B cell (primary cell): ENCODE data around the gene SLC35G6. TPM values are rescaled to one million over a fixed set of nuclear protein-coding genes. Genes with fewer than 3 reads are reported as not detected.

ENCODE experiments used
- ATAC-seq: fragments of 200-7000 bp; cut with Tn5 transposase; one replicate; pipeline ENCODE4 v1.10.0; 2021; ENCODE audit warnings: low read depth, mild to moderate bottlenecking, moderate number of reproducible peaks, moderate library complexity
- CTCF ChIA-PET: fragments of 350-600 bp; sonication (Branson Sonifier 250); formaldehyde crosslinking; loops from one replicate; lab custom pipeline; 2021; ENCODE audit warnings: antibody characterized with exemption, inconsistent platforms; lab: Charles Lee
- POLR2A ChIA-PET: fragments of 350-600 bp; sonication (Branson Sonifier 250); formaldehyde crosslinking; loops from one replicate; lab custom pipeline; 2021; ENCODE audit warnings: antibody characterized with exemption; lab: Charles Lee
- DNase-seq: peaks from one replicate; pipeline ENCODE4 v3.0.0; 2013
- H2AFZ ChIP-seq: 2 replicates; pipeline ENCODE4 v1.6.1; 2012; ENCODE audit warnings: mild to moderate bottlenecking, low read depth, low read length; ENCODE audit not compliant: insufficient read depth, poor library complexity, severe bottlenecking
- H3K27ac ChIP-seq, 2 donors: 1 replicate in 1 of 2; 2 replicates in 1 of 2; pipeline ENCODE4 v1.5.1; 2012 to 2013; ENCODE audit warnings: low read length in 2 of 2, mild to moderate bottlenecking in 2 of 2, moderate library complexity in 1 of 2
- H3K27me3 ChIP-seq, 4 experiments: fragments of 200-600 bp in 1 of 4; sonication (generic) in 1 of 4; replicated peaks in 1 of 4; 1 replicate in 2 of 4; 2 replicates in 2 of 4; pipeline versions ENCODE4 v1.6.1 to v1.7.0; 2013 to 2016; ENCODE audit warnings: low read length in 3 of 4, mild to moderate bottlenecking in 2 of 4, mixed read lengths in 1 of 4, moderate library complexity in 1 of 4; ENCODE audit not compliant: insufficient read depth in 4 of 4, control insufficient read depth in 3 of 4; ENCODE audit errors: control extremely low read depth in 1 of 4
- H3K36me3 ChIP-seq, 2 experiments: replicated peaks in 1 of 2; 1 replicate in 1 of 2; 2 replicates in 1 of 2; pipeline versions ENCODE4 v1.6.1 to v1.7.1; 2013; ENCODE audit warnings: low read length in 1 of 2; ENCODE audit not compliant: insufficient read depth in 2 of 2, control insufficient read depth in 1 of 2; ENCODE audit errors: control extremely low read depth in 1 of 2, extremely low read depth in 1 of 2
- H3K4me1 ChIP-seq, 2 donors: fragments of 200-600 bp in 1 of 2; sonication (generic) in 1 of 2; 1 replicate in 1 of 2; 2 replicates in 1 of 2; pipeline versions ENCODE4 v1.5.1 to v1.6.1; 2013 to 2017; ENCODE audit warnings: low read length in 2 of 2; ENCODE audit not compliant: control insufficient read depth in 2 of 2, insufficient read depth in 2 of 2
- H3K4me2 ChIP-seq: replicated peaks from 2 replicates; pipeline ENCODE3; 2012; ENCODE audit warnings: mild to moderate bottlenecking, low read depth, low read length; ENCODE audit not compliant: poor library complexity, severe bottlenecking
- H3K4me3 ChIP-seq, 5 experiments: fragments of 200-600 bp in 1 of 5; sonication (generic) in 1 of 5; 1 replicate in 3 of 5; 2 replicates in 2 of 5; pipeline versions ENCODE4 v1.5.1 to v1.7.0; 2011 to 2016; ENCODE audit warnings: low read length in 4 of 5, mild to moderate bottlenecking in 4 of 5, low read depth in 2 of 5, control low read depth in 1 of 5, moderate library complexity in 1 of 5; ENCODE audit not compliant: insufficient read depth in 1 of 5; ENCODE audit errors: control extremely low read depth in 1 of 5, extremely low read depth in 1 of 5
- H3K79me2 ChIP-seq: fragments of 200-600 bp; sonication (generic); one replicate; pipeline ENCODE4 v1.6.0; 2016; ENCODE audit warnings: low read length; ENCODE audit not compliant: control insufficient read depth, insufficient read depth
- H3K9ac ChIP-seq: fragments of 200-600 bp; sonication (generic); 2 replicates; pipeline ENCODE4 v1.6.1; 2017; ENCODE audit warnings: mild to moderate bottlenecking, low read length, moderate library complexity
- H3K9me3 ChIP-seq, 3 donors: one replicate each; pipeline versions ENCODE4 v1.6.1 to v1.7.1; 2013; ENCODE audit warnings: low read length in 2 of 3; ENCODE audit not compliant: control insufficient read depth in 2 of 3, insufficient read depth in 1 of 3; ENCODE audit errors: control extremely low read depth in 1 of 3
- H4K20me1 ChIP-seq: 2 replicates; pipeline ENCODE4 v1.6.0; 2012; ENCODE audit warnings: mild to moderate bottlenecking, low read length; ENCODE audit not compliant: insufficient read depth, control insufficient read depth, poor library complexity, severe bottlenecking
- H3K27ac Mint-ChIP-seq: one replicate; pipeline ENCODE4 v1.8.0; 2021; ENCODE audit warnings: mixed read lengths
- H3K27me3 Mint-ChIP-seq: one replicate; pipeline ENCODE4 v1.8.0; 2021; ENCODE audit warnings: mixed read lengths
- H3K4me1 Mint-ChIP-seq: one replicate; pipeline ENCODE4 v1.8.0; 2021; ENCODE audit warnings: mixed read lengths
- H3K4me3 Mint-ChIP-seq: one replicate; pipeline ENCODE4 v1.8.0; 2021; ENCODE audit warnings: mixed read lengths
- H3K9me3 Mint-ChIP-seq: one replicate; pipeline ENCODE4 v1.8.0; 2022; ENCODE audit warnings: mixed read lengths; ENCODE audit not compliant: insufficient read depth
- CTCF ChIP-seq: fragments of 200-600 bp; IDR thresholded peaks from one replicate; pipeline ENCODE4 v1.8.0; 2022; ENCODE audit warnings: antibody characterized with exemption, mild to moderate bottlenecking
- EZH2 ChIP-seq: IDR thresholded peaks from 2 replicates; pipeline ENCODE4 v1.6.1; 2012; ENCODE audit warnings: borderline replicate concordance, low read depth, mild to moderate bottlenecking, moderate library complexity, low read length; ENCODE audit not compliant: insufficient read depth, poor library complexity, severe bottlenecking
- WGBS: methylation state at CpG from one replicate; pipeline ENCODE4 v1.1.5; 2013; ENCODE audit warnings: missing lambda C conversion rate; ENCODE audit not compliant: insufficient coverage; 5-methylcytosine and 5-hydroxymethylcytosine counted together
- intact Hi-C: fragments of 100-400 bp; cut with micrococcal nuclease; formaldehyde crosslinking; loops from one replicate; pipeline ENCODE4 v1.10.0; 2022
- polyA plus RNA-seq: library from polyadenylated mRNA; depleted of rRNA; stranded (reverse); fragments of >200 nt; gene quantifications from 2 replicates; pipeline ENCODE4 v1.2.3, GENCODE V29; 2012
- total RNA-seq, 2 donors: library from RNA; stranded (reverse); fragments of 120-200 nt in 1 of 2; gene quantifications; 1 replicate in 1 of 2; 2 replicates in 1 of 2; pipeline versions ENCODE4 v1.2.3 to v1.2.4, GENCODE V29; 2013 to 2022

SLC35G6 gene
- total and polyA plus RNA-seq, 2 donors (not counting 1 experiment from before 2014, with no cell fraction given) = 0.04 to 0.30 TPM

GRCh38 chr17:7462474-7463371, 18.5 kb upstream of the SLC35G6 start:
- 96% methylated on average over 32 of the region's 44 CpGs for WGBS
- Mint-ChIP-seq H3K9me3 (no peaks in the 10 kb centered on the region), H3K4me3 (no peak overlapping the region), H3K4me1 (peaks cover 12% of the 10 kb centered on the region), H3K27ac (no peak overlapping the region), H3K27me3 (no peaks in the 10 kb centered on the region)
- no peak overlapping the region for H2AFZ ChIP-seq
- ChIA-PET CTCF (interaction anchor here (1.3 kb wide), 1 partner anchor 51 kb away, joined by 4 read pairs; no protein-coding TSS in a partner anchor), POLR2A (no interaction called here)
- H3K79me2 ChIP-seq = peaks cover 10% of the 10 kb centered on the region
- no peaks in the 10 kb centered on the region for H3K9me3 ChIP-seq
- no peak for TF ChIP-seq EZH2
- no peak for TF ChIP-seq CTCF
- H3K9ac ChIP-seq = no peak overlapping the region
- ATAC-seq (no peak), DNase-seq (no peak)
- H3K36me3 ChIP-seq = peaks cover 0 to 29% of the 10 kb centered on the region in 2 experiments
- intact Hi-C loops = no loop called here
- H3K4me1 ChIP-seq = peaks cover 7 to 10% of the 10 kb centered on the region in 2 donors
- no peak overlapping the region for H3K4me3 ChIP-seq
- H3K27ac ChIP-seq = no peak overlapping the region
- H3K4me2 ChIP-seq = no peak overlapping the region
- peaks cover 28% of the 10 kb centered on the region for H4K20me1 ChIP-seq
- no peaks in the 10 kb centered on the region for H3K27me3 ChIP-seq

- Mint-ChIP-seq H3K4me3 (no peak overlapping the region), H3K9me3 (no peaks in the 10 kb centered on the region), H3K27ac (no peak overlapping the region), H3K4me1 (peaks cover 14% of the 10 kb centered on the region), H3K27me3 (no peaks in the 10 kb centered on the region)
- no peaks in the 10 kb centered on the region for H3K9me3 ChIP-seq
- no peak for ATAC-seq
- ChIA-PET POLR2A (interaction anchor here (0.6 to 0.8 kb wide), 3 partner anchors 97 to 220 kb away, joined by 4 to 10 read pairs (median 6); no protein-coding TSS in a partner anchor), CTCF (no interaction called here)
- H3K4me1 ChIP-seq = peaks cover 8 to 12% of the 10 kb centered on the region in 2 donors
- intact Hi-C loops = no loop called here
- H3K4me3 ChIP-seq = no peak overlapping the region
- no peaks in the 10 kb centered on the region for H3K27me3 ChIP-seq
- H2AFZ ChIP-seq = no peak overlapping the region
- no peak overlapping the region for H3K27ac ChIP-seq
- peaks cover 0 to 29% of the 10 kb centered on the region in 2 experiments for H3K36me3 ChIP-seq
- peaks cover 13% of the 10 kb centered on the region for H3K79me2 ChIP-seq
- no peak overlapping the region for H3K9ac ChIP-seq
- no peak overlapping the region for H3K4me2 ChIP-seq
- WGBS = 97% methylated on average over 10 of the region's 14 CpGs
- DNase-seq = no peak
- TF ChIP-seq EZH2 (no peak), CTCF (no peak)
- H4K20me1 ChIP-seq = peaks cover 35% of the 10 kb centered on the region
Observed at GRCh38 chr17:7463372-7463846, 17.8 kb upstream of the SLC35G6 start.
